CD14-positive monocyte (primary cell): ENCODE measurements around the gene LRRTM1. TPM values are rescaled to one million over a fixed set of nuclear protein-coding genes. Genes with fewer than 3 reads are reported as not detected.

ENCODE experiments used
- DNase-seq, 3 donors: peaks; one replicate each; pipeline ENCODE4 v3.0.0-alpha.2; 2011 to 2022
- H2AFZ ChIP-seq: 2 replicates; pipeline ENCODE4 v1.6.0; 2012; ENCODE audit warnings: mild to moderate bottlenecking, low read depth, low read length, inconsistent platforms; ENCODE audit not compliant: insufficient read depth, poor library complexity, severe bottlenecking
- H3K27ac ChIP-seq, 2 donors: 1 replicate in 1 of 2; 2 replicates in 1 of 2; pipeline ENCODE4 v1.5.1; 2012 to 2013; ENCODE audit warnings: low read length in 2 of 2, control low read depth in 1 of 2, inconsistent platforms in 1 of 2, low read depth in 1 of 2, mild to moderate bottlenecking in 1 of 2
- H3K27me3 ChIP-seq, 2 donors: one replicate each; pipeline versions ENCODE4 v1.6.0 to v1.6.1; 2011 to 2013; ENCODE audit warnings: low read length in 2 of 2; ENCODE audit not compliant: control insufficient read depth in 2 of 2, insufficient read depth in 2 of 2
- H3K36me3 ChIP-seq, 2 donors: replicated peaks in 1 of 2; 1 replicate in 1 of 2; 2 replicates in 1 of 2; pipeline versions ENCODE4 v1.5.1 to v1.6.1; 2012 to 2013; ENCODE audit warnings: low read length in 2 of 2, control low read depth in 1 of 2, inconsistent platforms in 1 of 2, mild to moderate bottlenecking in 1 of 2; ENCODE audit not compliant: insufficient read depth in 2 of 2, control insufficient read depth in 1 of 2
- H3K4me1 ChIP-seq, 2 donors: 1 replicate in 1 of 2; 2 replicates in 1 of 2; pipeline versions ENCODE4 v1.5.1 to v1.6.1; 2012 to 2013; ENCODE audit warnings: low read length in 2 of 2, control low read depth in 1 of 2, inconsistent platforms in 1 of 2, mild to moderate bottlenecking in 1 of 2, moderate library complexity in 1 of 2; ENCODE audit not compliant: insufficient read depth in 2 of 2, control insufficient read depth in 1 of 2
- H3K4me2 ChIP-seq: replicated peaks from 2 replicates; pipeline ENCODE3; 2012; ENCODE audit warnings: low read length, moderate library complexity, mild to moderate bottlenecking; ENCODE audit not compliant: poor library complexity, severe bottlenecking; ENCODE audit errors: extremely low read depth
- H3K4me3 ChIP-seq, 3 experiments: fragments of 200-600 bp in 1 of 3; sonication (generic) in 1 of 3; replicated peaks in 1 of 3; 1 replicate in 2 of 3; 2 replicates in 1 of 3; pipeline ENCODE4 v1.5.1; 2011 to 2013; ENCODE audit warnings: low read length in 3 of 3, mild to moderate bottlenecking in 3 of 3, control low read depth in 2 of 3, low read depth in 2 of 3, inconsistent platforms in 1 of 3, moderate library complexity in 1 of 3
- H3K79me2 ChIP-seq: 2 replicates; pipeline ENCODE4 v1.6.0; 2012; ENCODE audit warnings: mild to moderate bottlenecking, control low read depth, inconsistent platforms, low read length, moderate library complexity; ENCODE audit not compliant: insufficient read depth
- H3K9ac ChIP-seq: 2 replicates; pipeline ENCODE4 v1.6.0; 2017; ENCODE audit warnings: low read length, mild to moderate bottlenecking; ENCODE audit not compliant: insufficient read depth, poor library complexity, severe bottlenecking
- H3K9me3 ChIP-seq, 2 donors: replicated peaks in 1 of 2; 1 replicate in 1 of 2; 2 replicates in 1 of 2; pipeline versions ENCODE4 v1.5.1 to v1.6.1; 2012 to 2013; ENCODE audit warnings: low read length in 2 of 2, control low read depth in 1 of 2; ENCODE audit not compliant: control insufficient read depth in 1 of 2, insufficient read depth in 1 of 2
- H4K20me1 ChIP-seq: 2 replicates; pipeline ENCODE4 v1.6.0; 2012; ENCODE audit warnings: mild to moderate bottlenecking, low read length, control low read depth, moderate library complexity; ENCODE audit not compliant: insufficient read depth
- H3K27ac Mint-ChIP-seq, 7 donors: one replicate each; pipeline ENCODE4 v1.8.0; 2020; ENCODE audit warnings: mild to moderate bottlenecking in 7 of 7, mixed read lengths in 7 of 7, moderate library complexity in 6 of 7, inconsistent platforms in 2 of 7
- H3K27me3 Mint-ChIP-seq, 3 donors: one replicate each; pipeline ENCODE4 v1.8.0; 2021 to 2022; ENCODE audit warnings: low read depth in 3 of 3, mild to moderate bottlenecking in 3 of 3, mixed read lengths in 3 of 3, moderate library complexity in 3 of 3, inconsistent platforms in 1 of 3
- H3K36me3 Mint-ChIP-seq, 2 donors: one replicate each; pipeline ENCODE4 v1.8.0; 2020; ENCODE audit warnings: mixed read lengths in 2 of 2, inconsistent platforms in 1 of 2, mild to moderate bottlenecking in 1 of 2
- H3K4me1 Mint-ChIP-seq: one replicate; pipeline ENCODE4 v1.8.0; 2020; ENCODE audit warnings: mild to moderate bottlenecking, mixed read lengths
- H3K4me3 Mint-ChIP-seq, 2 donors: one replicate each; pipeline ENCODE4 v1.8.0; 2020; ENCODE audit warnings: mild to moderate bottlenecking in 2 of 2, mixed read lengths in 2 of 2, moderate library complexity in 1 of 2
- H3K9me3 Mint-ChIP-seq, 7 donors: one replicate each; pipeline ENCODE4 v1.8.0; 2020 to 2022; ENCODE audit warnings: mixed read lengths in 7 of 7, mild to moderate bottlenecking in 6 of 7, moderate library complexity in 6 of 7, inconsistent platforms in 2 of 7
- WGBS: methylation state at CpG from one replicate; pipeline ENCODE4 v1.1.5; 2013; ENCODE audit warnings: missing lambda C conversion rate; ENCODE audit not compliant: insufficient coverage; 5-methylcytosine and 5-hydroxymethylcytosine counted together
- intact Hi-C, 2 donors: fragments of 100-400 bp; cut with micrococcal nuclease; formaldehyde crosslinking; loops; one replicate each; pipeline versions ENCODE4 v1.15.0 to v1.15.1; 2023
- polyA plus RNA-seq, 3 donors: library from polyadenylated mRNA; depleted of rRNA in 1 of 3; unstranded in 2 of 3; stranded (reverse) in 1 of 3; fragments of 300-500 nt in 2 of 3; fragments of >200 nt in 1 of 3; fragmentation: Illumina TruSeq in 2 of 3; gene quantifications; 1 replicate in 2 of 3; 2 replicates in 1 of 3; pipeline ENCODE4 v1.2.3, GENCODE V29; 2012 to 2021
- TF ChIP-seq, protein P1 (sequence below): fragments of 200-600 bp; IDR thresholded peaks from one replicate; pipeline ENCODE4 v1.8.0; 2022; ENCODE audit warnings: antibody characterized with exemption, mild to moderate bottlenecking

Gene LRRTM1
- polyA plus RNA-seq, 3 donors, result not detected

DNA sequence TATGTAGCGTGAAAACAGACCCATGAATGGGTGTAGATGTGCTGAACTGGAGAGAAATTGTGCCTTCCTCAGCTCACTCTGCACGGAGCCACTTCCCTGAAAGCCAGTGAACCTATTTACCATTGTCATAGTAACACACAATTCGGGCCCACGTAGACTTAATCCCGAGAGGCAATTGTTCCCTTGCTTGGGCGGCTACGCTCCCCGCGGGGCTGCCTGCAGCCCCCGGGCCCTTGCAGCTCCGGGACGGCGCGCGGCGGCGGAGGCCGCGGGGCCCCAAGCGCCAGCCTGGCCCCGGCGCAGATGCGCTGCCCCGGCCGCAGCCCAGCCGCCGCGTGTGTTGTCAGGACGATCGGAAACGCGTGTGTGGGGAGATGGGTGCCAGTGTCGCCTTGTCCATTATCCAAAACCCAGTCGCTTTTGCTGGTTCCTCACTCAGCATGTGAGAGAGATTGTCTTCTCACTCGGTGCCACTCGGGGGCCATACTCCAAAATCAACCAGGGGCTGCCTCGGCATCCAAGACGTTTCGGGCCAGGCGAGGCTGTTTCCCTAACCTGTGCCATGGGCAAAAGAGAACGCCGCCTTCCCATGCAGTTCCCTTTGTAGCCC lies 17.9 kb upstream of the LRRTM1 start:
- Histone ChIP-seq H3K4me1 (no peaks in the 10 kb centered on the region), H4K20me1 (no peaks in the 10 kb centered on the region), H2AFZ (no peak overlapping the region), H3K9me3 (no peaks in the 10 kb centered on the region), H3K27me3 (peaks cover 25 to 30% of the 10 kb centered on the region in 2 donors), H3K36me3 (no peaks in the 10 kb centered on the region), H3K4me3 (no peak overlapping the region), H3K27ac (no peak overlapping the region), H3K4me2 (no peak overlapping the region), H3K79me2 (no peaks in the 10 kb centered on the region), H3K9ac (no peak overlapping the region)
- WGBS, result 3% methylated on average over 27 of the region's 42 CpGs
- H3K36me3 Mint-ChIP-seq, result no peaks in the 10 kb centered on the region
- peaks cover 12% of the 10 kb centered on the region in 3 donors for H3K27me3 Mint-ChIP-seq
- no peak for DNase-seq
- intact Hi-C loops, result no loop called here
- H3K27ac Mint-ChIP-seq, result no peak overlapping the region
- H3K4me3 Mint-ChIP-seq, result peak overlapping the region in 1 of 2 donors; percentile 66
- TF ChIP-seq, protein P1, sequence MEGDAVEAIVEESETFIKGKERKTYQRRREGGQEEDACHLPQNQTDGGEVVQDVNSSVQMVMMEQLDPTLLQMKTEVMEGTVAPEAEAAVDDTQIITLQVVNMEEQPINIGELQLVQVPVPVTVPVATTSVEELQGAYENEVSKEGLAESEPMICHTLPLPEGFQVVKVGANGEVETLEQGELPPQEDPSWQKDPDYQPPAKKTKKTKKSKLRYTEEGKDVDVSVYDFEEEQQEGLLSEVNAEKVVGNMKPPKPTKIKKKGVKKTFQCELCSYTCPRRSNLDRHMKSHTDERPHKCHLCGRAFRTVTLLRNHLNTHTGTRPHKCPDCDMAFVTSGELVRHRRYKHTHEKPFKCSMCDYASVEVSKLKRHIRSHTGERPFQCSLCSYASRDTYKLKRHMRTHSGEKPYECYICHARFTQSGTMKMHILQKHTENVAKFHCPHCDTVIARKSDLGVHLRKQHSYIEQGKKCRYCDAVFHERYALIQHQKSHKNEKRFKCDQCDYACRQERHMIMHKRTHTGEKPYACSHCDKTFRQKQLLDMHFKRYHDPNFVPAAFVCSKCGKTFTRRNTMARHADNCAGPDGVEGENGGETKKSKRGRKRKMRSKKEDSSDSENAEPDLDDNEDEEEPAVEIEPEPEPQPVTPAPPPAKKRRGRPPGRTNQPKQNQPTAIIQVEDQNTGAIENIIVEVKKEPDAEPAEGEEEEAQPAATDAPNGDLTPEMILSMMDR, result no peak
- no peaks in the 10 kb centered on the region for H3K4me1 Mint-ChIP-seq
- peaks cover 0 to 2% (median 0%) of the 10 kb centered on the region in 7 donors for H3K9me3 Mint-ChIP-seq

DNA sequence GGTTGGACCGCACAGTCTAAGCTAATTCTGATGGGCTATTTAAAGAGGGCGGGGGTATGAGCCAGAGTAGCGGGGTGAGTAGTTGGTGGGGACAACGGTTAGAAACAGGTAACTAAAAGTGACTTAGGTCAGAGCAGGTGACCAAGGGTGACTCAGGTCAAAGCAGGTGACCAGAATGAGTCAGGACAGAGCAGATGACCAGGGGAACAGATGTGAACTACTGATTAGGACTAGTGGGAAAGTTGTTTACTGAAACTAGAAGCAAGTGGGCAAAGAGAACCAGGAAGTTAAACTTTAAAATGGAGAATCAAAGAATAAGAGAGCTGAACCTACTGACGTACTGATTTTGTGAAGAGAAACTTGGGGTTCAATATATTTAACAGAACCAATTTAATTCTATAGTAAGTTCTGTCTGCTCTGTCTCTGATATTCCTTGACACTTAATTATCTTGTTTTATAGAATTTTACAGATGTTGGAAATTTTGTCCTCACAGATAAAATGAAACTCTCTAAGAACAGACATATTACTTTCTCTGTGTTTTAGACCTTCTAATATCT lies 7.8 kb upstream of the LRRTM1 start:
- no peaks in the 10 kb centered on the region for H3K36me3 Mint-ChIP-seq
- no peak overlapping the region for H3K27ac Mint-ChIP-seq
- H4K20me1 ChIP-seq, result no peaks in the 10 kb centered on the region
- H3K4me3 ChIP-seq, result no peak overlapping the region
- H3K4me1 ChIP-seq, result no peaks in the 10 kb centered on the region
- H2AFZ ChIP-seq, result no peak overlapping the region
- H3K9me3 Mint-ChIP-seq, result peaks cover 0 to 4% (median 2%) of the 10 kb centered on the region in 7 donors
- H3K79me2 ChIP-seq, result no peaks in the 10 kb centered on the region
- intact Hi-C loops, result no loop called here
- DNase-seq, result no peak
- H3K4me1 Mint-ChIP-seq, result no peaks in the 10 kb centered on the region
- H3K27me3 ChIP-seq, result no peaks in the 10 kb centered on the region
- H3K36me3 ChIP-seq, result no peaks in the 10 kb centered on the region
- H3K9ac ChIP-seq, result no peak overlapping the region
- 92% methylated on average over 4 of the region's 5 CpGs for WGBS
- no peaks in the 10 kb centered on the region for H3K9me3 ChIP-seq
- no peak overlapping the region for H3K4me2 ChIP-seq
- H3K27ac ChIP-seq, result no peak overlapping the region
- H3K4me3 Mint-ChIP-seq, result no peak overlapping the region
- TF ChIP-seq, protein P1, result no peak
- peaks cover 0 to 3% (median 1%) of the 10 kb centered on the region in 3 donors for H3K27me3 Mint-ChIP-seq
